ENCODE results near the gene COL27A1.

DNA sequence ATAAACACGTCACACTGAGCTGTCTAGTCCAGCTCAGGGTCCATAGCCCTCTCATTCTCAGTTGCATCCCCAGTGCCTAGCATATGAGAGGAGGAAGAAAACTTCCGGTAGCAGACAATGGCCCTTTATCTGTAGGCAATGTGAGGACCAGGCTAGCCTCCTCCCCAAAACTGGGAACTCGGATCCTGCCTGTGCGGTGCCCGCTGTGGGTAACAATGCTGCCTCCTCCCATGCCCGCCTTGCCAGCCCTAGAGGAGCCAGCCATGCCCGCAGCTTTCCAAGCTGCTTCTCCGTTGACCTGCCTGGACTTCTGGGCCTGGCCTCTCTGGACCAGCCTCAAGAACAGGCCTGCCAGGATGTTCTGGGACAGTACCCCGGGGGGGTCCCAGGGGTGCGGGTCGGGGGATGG is 93.0 kb downstream of the COL27A1 start:
- TF ChIP-seq CTCF (IDR thresholded peaks at IDR 0.05) (no peak), EP300 (IDR thresholded peaks at IDR 0.05; ENCODE audit: low read depth) (no peak), POLR2A (IDR thresholded peaks at IDR 0.05) (no peak), POLR2AphosphoS5 (IDR thresholded peaks at IDR 0.05) (no peak)

All from transverse colon (tissue), 4 donors.